HepG2 (cell line): ENCODE data around the gene TDG. TPM values are rescaled to one million over a fixed set of nuclear protein-coding genes. Genes with fewer than 3 reads are reported as not detected.

ENCODE experiments used
- ASH2L ChIP-seq: fragments of 300-600, 200-600 bp; sonication (generic); IDR thresholded peaks from 2 replicates; pipeline ENCODE4 v1.7.0; 2017; ENCODE audit warnings: low read depth, mild to moderate bottlenecking, moderate library complexity, mixed read lengths, low read length; ENCODE audit not compliant: insufficient read length
- ATRX ChIP-seq: sonication (generic); formaldehyde crosslinking; IDR thresholded peaks from 2 replicates; pipeline ENCODE4 v1.4.0; 2020; ENCODE audit warnings: missing genetic modification reagents, borderline replicate concordance
- CCAR2 ChIP-seq: fragments of 200-400 bp; formaldehyde crosslinking; optimal IDR thresholded peaks from 2 replicates; pipeline ENCODE3; 2018; ENCODE audit warnings: low read depth, mild to moderate bottlenecking, low read length, moderate library complexity
- MBD4 ChIP-seq: IDR thresholded peaks from 2 replicates; pipeline ENCODE4 v1.6.1; 2012; ENCODE audit warnings: low read length, inconsistent platforms, borderline replicate concordance
- POLR2AphosphoS2 ChIP-seq: IDR thresholded peaks from 2 replicates; pipeline ENCODE4 v1.6.1; 2011; ENCODE audit warnings: low read depth, low read length, improper control_type of control experiment
- POLR2G ChIP-seq: fragments of 200-400 bp; formaldehyde crosslinking; IDR thresholded peaks from 2 replicates; pipeline ENCODE4 v1.6.1; 2018; ENCODE audit warnings: mild to moderate bottlenecking, low read depth, low read length, moderate library complexity
- RBAK ChIP-seq: sonication (generic); formaldehyde crosslinking; IDR thresholded peaks from 2 replicates; pipeline ENCODE4 v1.5.1; 2020; ENCODE audit warnings: mild to moderate bottlenecking, missing genetic modification reagents
- SIX1 ChIP-seq: sonication (generic); formaldehyde crosslinking; IDR thresholded peaks from 2 replicates; pipeline ENCODE4 v1.4.0; 2020; ENCODE audit warnings: missing genetic modification reagents, borderline replicate concordance
- TCF7 ChIP-seq: sonication (generic); IDR thresholded peaks from 2 replicates; pipeline ENCODE4 v1.6.1; 2016; ENCODE audit warnings: antibody characterized with exemption, low read depth
- ZNF101 ChIP-seq: sonication (generic); formaldehyde crosslinking; IDR thresholded peaks from 2 replicates; pipeline ENCODE4 v1.4.0; 2020; ENCODE audit warnings: mild to moderate bottlenecking, low read depth, missing genetic modification reagents, borderline replicate concordance
- ZNF660 ChIP-seq: sonication (generic); formaldehyde crosslinking; IDR thresholded peaks from 2 replicates; pipeline ENCODE4 v1.5.1; 2020; ENCODE audit warnings: mild to moderate bottlenecking, low read depth, missing genetic modification reagents, borderline replicate concordance
- ZNF777 ChIP-seq: sonication (generic); formaldehyde crosslinking; IDR thresholded peaks from 2 replicates; pipeline ENCODE4 v1.4.0; 2020; ENCODE audit warnings: missing genetic modification reagents
- polyA plus RNA-seq, 8 experiments: library from polyadenylated mRNA; depleted of rRNA in 3 of 8; stranded (reverse) in 7 of 8; unstranded in 1 of 8; fragments of >200 nt; fragmentation: Illumina TruSeq in 4 of 8; extraction: Trizol in 4 of 8; gene quantifications; 2 replicates each; pipeline versions ENCODE4 v1.2.1 to v1.2.3, GENCODE V29; 2011 to 2016; ENCODE audit warnings: low read depth in 4 of 8, missing spikeins in 1 of 8, mixed read lengths in 1 of 8; ENCODE audit not compliant: insufficient read depth in 1 of 8
- total RNA-seq, 5 experiments: library from RNA; depleted of rRNA; stranded (reverse); fragments of >200 nt; fragmentation: Illumina TruSeq; extraction: Trizol; gene quantifications; 2 replicates each; pipeline ENCODE4 v1.2.3, GENCODE V29; 2016; ENCODE audit warnings: low read depth in 1 of 5
- TF ChIP-seq, protein P1 (sequence below): sonication (generic); formaldehyde crosslinking; IDR thresholded peaks from 2 replicates; pipeline ENCODE4 v1.8.0; 2022; ENCODE audit warnings: low read depth, missing genetic modification reagents
- TF ChIP-seq, protein P2 (sequence below): sonication (generic); formaldehyde crosslinking; IDR thresholded peaks from 2 replicates; pipeline ENCODE4 v1.4.0; 2020; ENCODE audit warnings: mild to moderate bottlenecking, missing genetic modification reagents, borderline replicate concordance
- TF ChIP-seq, protein P3 (sequence below): sonication (generic); formaldehyde crosslinking; IDR thresholded peaks from 2 replicates; pipeline ENCODE4 v1.4.0; 2020; ENCODE audit warnings: mild to moderate bottlenecking, missing genetic modification reagents
- TF ChIP-seq, protein P4 (sequence below): sonication (generic); formaldehyde crosslinking; IDR thresholded peaks from 2 replicates; pipeline ENCODE4 v1.9.0; 2021; ENCODE audit warnings: mild to moderate bottlenecking, missing genetic modification reagents

The TDG gene
- total and polyA plus RNA-seq, 2 of the 13 experiments (the other 11 are each of a cell fraction or from before 2014, with no cell fraction given), result 14.2 to 19.5 TPM

DNA sequence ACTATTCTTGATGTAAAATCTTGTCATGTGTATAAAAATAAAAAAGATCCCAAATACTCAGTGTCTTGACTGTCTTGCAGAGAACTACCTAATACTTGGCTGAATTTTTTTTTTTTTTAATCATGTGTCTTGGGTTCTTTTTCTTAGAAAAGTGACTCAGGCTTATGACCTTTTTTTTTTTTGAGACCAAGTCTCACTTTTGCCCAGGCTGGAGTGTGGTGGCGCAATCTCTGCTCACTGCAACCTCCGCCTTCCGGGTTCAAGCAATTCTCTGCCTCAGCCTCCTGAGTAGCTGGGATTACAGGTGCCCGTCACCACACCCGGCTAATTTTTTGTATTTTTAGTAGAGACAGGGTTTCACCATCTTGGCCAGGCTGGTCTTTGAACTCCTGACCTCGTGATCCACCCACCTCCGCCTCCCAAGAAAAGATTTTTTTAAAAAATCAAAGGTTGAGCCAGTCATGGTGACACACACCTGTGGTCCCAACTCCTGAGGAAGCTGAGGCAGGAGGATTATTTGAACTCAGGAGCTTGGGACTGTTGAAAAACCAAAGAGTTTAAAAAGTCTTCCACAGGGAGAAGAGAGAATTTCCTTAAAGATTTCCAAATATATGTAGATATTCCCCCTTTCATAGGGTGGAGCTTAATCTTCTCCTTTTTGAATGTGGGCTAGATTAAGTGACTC, 17.7 kb upstream of the TDG start (continued):
- peak; percentile 50; the same call in 1 of the 2 replicates for TF ChIP-seq POLR2AphosphoS2
- TF ChIP-seq ZNF101 (CRISPR knock-in tag), result no peak
- no peak for TF ChIP-seq ATRX (CRISPR knock-in tag)
- TF ChIP-seq SIX1 (CRISPR knock-in tag), result no peak
- TF ChIP-seq ASH2L, result no peak
- no peak for TF ChIP-seq ZNF660
- TF ChIP-seq CCAR2, result no peak
- TF ChIP-seq, protein P1, sequence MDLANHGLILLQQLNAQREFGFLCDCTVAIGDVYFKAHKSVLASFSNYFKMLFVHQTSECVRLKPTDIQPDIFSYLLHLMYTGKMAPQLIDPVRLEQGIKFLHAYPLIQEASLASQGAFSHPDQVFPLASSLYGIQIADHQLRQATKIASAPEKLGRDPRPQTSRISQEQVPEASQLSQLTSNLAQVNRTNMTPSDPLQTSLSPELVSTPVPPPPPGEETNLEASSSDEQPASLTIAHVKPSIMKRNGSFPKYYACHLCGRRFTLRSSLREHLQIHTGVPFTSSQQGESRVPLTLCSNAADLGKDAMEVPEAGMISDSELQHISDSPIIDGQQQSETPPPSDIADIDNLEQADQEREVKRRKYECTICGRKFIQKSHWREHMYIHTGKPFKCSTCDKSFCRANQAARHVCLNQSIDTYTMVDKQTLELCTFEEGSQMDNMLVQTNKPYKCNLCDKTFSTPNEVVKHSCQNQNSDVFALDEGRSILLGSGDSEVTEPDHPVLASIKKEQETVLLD, result no peak
- 0 out of 2 replicates have a peak, but pooled peaks have one; percentile 2 for TF ChIP-seq POLR2G
- TF ChIP-seq, protein P2, sequence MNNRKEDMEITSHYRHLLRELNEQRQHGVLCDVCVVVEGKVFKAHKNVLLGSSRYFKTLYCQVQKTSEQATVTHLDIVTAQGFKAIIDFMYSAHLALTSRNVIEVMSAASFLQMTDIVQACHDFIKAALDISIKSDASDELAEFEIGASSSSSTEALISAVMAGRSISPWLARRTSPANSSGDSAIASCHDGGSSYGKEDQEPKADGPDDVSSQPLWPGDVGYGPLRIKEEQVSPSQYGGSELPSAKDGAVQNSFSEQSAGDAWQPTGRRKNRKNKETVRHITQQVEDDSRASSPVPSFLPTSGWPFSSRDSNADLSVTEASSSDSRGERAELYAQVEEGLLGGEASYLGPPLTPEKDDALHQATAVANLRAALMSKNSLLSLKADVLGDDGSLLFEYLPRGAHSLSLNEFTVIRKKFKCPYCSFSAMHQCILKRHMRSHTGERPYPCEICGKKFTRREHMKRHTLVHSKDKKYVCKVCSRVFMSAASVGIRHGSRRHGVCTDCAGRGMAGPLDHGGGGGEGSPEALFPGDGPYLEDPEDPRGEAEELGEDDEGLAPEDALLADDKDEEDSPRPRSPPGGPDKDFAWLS (CRISPR knock-in tag), result no peak
- TF ChIP-seq MBD4, result no peak
- TF ChIP-seq, protein P3, sequence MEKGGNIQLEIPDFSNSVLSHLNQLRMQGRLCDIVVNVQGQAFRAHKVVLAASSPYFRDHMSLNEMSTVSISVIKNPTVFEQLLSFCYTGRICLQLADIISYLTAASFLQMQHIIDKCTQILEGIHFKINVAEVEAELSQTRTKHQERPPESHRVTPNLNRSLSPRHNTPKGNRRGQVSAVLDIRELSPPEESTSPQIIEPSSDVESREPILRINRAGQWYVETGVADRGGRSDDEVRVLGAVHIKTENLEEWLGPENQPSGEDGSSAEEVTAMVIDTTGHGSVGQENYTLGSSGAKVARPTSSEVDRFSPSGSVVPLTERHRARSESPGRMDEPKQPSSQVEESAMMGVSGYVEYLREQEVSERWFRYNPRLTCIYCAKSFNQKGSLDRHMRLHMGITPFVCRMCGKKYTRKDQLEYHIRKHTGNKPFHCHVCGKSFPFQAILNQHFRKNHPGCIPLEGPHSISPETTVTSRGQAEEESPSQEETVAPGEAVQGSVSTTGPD, result no peak
- TF ChIP-seq, protein P4, sequence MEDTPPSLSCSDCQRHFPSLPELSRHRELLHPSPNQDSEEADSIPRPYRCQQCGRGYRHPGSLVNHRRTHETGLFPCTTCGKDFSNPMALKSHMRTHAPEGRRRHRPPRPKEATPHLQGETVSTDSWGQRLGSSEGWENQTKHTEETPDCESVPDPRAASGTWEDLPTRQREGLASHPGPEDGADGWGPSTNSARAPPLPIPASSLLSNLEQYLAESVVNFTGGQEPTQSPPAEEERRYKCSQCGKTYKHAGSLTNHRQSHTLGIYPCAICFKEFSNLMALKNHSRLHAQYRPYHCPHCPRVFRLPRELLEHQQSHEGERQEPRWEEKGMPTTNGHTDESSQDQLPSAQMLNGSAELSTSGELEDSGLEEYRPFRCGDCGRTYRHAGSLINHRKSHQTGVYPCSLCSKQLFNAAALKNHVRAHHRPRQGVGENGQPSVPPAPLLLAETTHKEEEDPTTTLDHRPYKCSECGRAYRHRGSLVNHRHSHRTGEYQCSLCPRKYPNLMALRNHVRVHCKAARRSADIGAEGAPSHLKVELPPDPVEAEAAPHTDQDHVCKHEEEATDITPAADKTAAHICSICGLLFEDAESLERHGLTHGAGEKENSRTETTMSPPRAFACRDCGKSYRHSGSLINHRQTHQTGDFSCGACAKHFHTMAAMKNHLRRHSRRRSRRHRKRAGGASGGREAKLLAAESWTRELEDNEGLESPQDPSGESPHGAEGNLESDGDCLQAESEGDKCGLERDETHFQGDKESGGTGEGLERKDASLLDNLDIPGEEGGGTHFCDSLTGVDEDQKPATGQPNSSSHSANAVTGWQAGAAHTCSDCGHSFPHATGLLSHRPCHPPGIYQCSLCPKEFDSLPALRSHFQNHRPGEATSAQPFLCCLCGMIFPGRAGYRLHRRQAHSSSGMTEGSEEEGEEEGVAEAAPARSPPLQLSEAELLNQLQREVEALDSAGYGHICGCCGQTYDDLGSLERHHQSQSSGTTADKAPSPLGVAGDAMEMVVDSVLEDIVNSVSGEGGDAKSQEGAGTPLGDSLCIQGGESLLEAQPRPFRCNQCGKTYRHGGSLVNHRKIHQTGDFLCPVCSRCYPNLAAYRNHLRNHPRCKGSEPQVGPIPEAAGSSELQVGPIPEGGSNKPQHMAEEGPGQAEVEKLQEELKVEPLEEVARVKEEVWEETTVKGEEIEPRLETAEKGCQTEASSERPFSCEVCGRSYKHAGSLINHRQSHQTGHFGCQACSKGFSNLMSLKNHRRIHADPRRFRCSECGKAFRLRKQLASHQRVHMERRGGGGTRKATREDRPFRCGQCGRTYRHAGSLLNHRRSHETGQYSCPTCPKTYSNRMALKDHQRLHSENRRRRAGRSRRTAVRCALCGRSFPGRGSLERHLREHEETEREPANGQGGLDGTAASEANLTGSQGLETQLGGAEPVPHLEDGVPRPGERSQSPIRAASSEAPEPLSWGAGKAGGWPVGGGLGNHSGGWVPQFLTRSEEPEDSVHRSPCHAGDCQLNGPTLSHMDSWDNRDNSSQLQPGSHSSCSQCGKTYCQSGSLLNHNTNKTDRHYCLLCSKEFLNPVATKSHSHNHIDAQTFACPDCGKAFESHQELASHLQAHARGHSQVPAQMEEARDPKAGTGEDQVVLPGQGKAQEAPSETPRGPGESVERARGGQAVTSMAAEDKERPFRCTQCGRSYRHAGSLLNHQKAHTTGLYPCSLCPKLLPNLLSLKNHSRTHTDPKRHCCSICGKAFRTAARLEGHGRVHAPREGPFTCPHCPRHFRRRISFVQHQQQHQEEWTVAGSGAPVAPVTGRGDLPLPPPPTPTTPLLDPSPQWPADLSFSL (CRISPR knock-in tag), result no peak
- no peak for TF ChIP-seq TCF7
- no peak for TF ChIP-seq RBAK
- no peak for TF ChIP-seq ZNF777 (CRISPR knock-in tag)
